Smooth muscle cell of trachea (primary cell): ENCODE data around the gene TYMS. TPM values are rescaled to one million over a fixed set of nuclear protein-coding genes. Genes with fewer than 3 reads are reported as not detected.

Source experiments
- total RNA-seq: library from RNA; depleted of rRNA; stranded (reverse); fragments of >200 nt; gene quantifications from 2 replicates; pipeline ENCODE4 v1.2.1, GENCODE V29; 2014

Gene TYMS
- total RNA-seq, result 17.2 and 57.2 TPM in 2 replicates

DNA sequence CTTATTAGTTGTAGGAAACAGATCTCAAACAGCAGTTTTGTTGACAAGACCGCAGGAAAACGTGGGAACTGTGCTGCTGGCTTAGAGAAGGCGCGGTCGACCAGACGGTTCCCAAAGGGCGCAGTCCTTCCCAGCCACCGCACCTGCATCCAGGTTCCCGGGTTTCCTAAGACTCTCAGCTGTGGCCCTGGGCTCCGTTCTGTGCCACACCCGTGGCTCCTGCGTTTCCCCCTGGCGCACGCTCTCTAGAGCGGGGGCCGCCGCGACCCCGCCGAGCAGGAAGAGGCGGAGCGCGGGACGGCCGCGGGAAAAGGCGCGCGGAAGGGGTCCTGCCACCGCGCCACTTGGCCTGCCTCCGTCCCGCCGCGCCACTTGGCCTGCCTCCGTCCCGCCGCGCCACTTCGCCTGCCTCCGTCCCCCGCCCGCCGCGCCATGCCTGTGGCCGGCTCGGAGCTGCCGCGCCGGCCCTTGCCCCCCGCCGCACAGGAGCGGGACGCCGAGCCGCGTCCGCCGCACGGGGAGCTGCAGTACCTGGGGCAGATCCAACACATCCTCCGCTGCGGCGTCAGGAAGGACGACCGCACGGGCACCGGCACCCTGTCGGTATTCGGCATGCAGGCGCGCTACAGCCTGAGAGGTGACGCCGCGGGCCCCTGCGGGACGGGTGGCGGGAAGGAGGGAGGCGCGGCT, at the start of gene TYMS:
Gene TYMS (plus strand): TSS at position 343 of the 690 bp plus-strand sequence. CDS start 90 bp downstream, at position 433.

DNA sequence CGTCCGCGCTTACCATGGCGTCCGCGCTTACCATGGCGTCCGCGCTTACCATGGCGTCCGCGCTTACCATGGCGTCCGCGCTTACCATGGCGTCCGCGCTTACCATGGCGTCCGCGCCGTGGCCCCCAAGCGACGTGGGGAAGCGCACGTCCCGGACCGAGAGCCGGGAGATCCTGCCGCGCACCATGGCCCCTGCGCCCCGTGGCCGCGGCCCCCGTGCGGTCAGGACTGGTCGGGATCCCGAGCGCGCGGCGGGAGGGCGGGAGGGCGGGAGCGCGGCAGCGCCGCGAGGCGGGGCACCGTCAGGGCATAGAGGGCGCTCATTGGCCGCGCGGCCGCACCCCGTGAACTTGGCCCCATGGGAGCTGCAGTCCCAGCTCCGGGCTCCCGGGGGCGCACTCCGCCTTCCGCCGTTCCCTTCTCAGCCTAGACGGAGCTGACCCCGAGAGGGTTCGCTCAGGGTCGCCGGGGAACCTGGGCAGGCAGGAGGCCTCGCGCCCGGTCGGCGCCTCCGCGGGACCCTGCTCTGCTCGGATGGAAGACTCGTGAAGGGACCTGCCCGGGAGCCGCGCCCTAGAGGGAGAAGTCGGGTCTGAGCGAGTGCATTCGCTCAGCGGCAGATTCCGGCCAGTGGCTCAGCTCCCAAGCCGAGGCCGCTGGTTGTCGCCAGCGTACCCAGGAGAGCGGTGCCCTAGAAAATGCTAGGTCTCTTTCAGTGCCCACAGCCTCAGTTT, 55.1 kb downstream of the TYMS start, which contains the start of gene ENOSF1:
Gene ENOSF1 (minus strand): TSS at position 230 of the 734 bp plus-strand sequence. CDS start 43 bp downstream, at position 187.

Other genes with a start within 250 kb of the TYMS start
- 122 and 177 TPM in 2 replicates for gene COLEC12, start 157.0 kb upstream of the TYMS start, total RNA-seq
- not detected in 2 replicates for gene CETN1, start 77.3 kb upstream of the TYMS start, total RNA-seq
- gene CLUL1, start 60.7 kb upstream of the TYMS start, total RNA-seq, result not detected in 2 replicates
- gene ENOSF1, start 55.0 kb downstream of the TYMS start, total RNA-seq, result 39.9 and 59.1 TPM in 2 replicates
- 102 and 117 TPM in 2 replicates for gene YES1, start 154.6 kb downstream of the TYMS start, total RNA-seq
- gene ADCYAP1, start 247.2 kb downstream of the TYMS start, total RNA-seq, result not detected in 2 replicates